Measurements from ENCODE around the gene LAMA5. TPM values are rescaled to one million over a fixed set of nuclear protein-coding genes. Genes with fewer than 3 reads are reported as not detected.

LAMA5 gene
- total RNA-seq, 1 experiment from 2014 or later: 321 TPM

GRCh38 chr20:62311832-62312661, 55.1 kb downstream of the LAMA5 start:
- Histone ChIP-seq H3K9me3 (ENCODE audit: control insufficient read depth in 1 of 2, insufficient read depth in 1 of 2, low read depth in 1 of 2, low read length in 2 of 2) (no peaks in the 10 kb centered on the region), H3K9me2 (ENCODE audit: insufficient read depth) (no peaks in the 10 kb centered on the region), H3K4me3 (replicated peaks in 1 of 2; ENCODE audit: low read depth in 1 of 2, low read length in 2 of 2) (no peak overlapping the region), H3K36me3 (ENCODE audit: control insufficient read depth in 1 of 2, insufficient read depth in 2 of 2, low read length in 2 of 2) (peaks cover 18 to 42% of the 10 kb centered on the region in 2 experiments), H2AFZ (ENCODE audit: low read depth, low read length, poor library complexity, severe bottlenecking) (no peak overlapping the region), H3K9ac (ENCODE audit: low read length) (no peak overlapping the region), H3K79me2 (ENCODE audit: insufficient read depth, low read length) (peaks cover 8% of the 10 kb centered on the region), H3K4me1 (ENCODE audit: control insufficient read depth in 1 of 2, insufficient read depth in 2 of 2, low read length in 2 of 2) (no peaks in the 10 kb centered on the region; a peak in 1 of 4 replicates), H3K27me3 (ENCODE audit: insufficient read depth, low read length) (no peaks in the 10 kb centered on the region), H3K4me2 (ENCODE audit: low read length) (no peak overlapping the region), H4K20me1 (ENCODE audit: insufficient read depth) (peaks cover 3% of the 10 kb centered on the region; the same call in 1 of the 2 replicates), H3K27ac (ENCODE audit: low read depth, low read length) (no peak overlapping the region)
- no TSS peak for BruUV-seq (replicated peaks)
- DNase-seq (ENCODE audit: low read depth, low spot score) (no peak), ATAC-seq (no peak)
- RAD21 ChIA-PET (ENCODE audit: low non-redundant PET in 1 of 2, low total read pairs in 2 of 2, uncharacterized antibody in 2 of 2, unreplicated experiment in 2 of 2): no interaction called here
- TF ChIP-seq, protein P1, sequence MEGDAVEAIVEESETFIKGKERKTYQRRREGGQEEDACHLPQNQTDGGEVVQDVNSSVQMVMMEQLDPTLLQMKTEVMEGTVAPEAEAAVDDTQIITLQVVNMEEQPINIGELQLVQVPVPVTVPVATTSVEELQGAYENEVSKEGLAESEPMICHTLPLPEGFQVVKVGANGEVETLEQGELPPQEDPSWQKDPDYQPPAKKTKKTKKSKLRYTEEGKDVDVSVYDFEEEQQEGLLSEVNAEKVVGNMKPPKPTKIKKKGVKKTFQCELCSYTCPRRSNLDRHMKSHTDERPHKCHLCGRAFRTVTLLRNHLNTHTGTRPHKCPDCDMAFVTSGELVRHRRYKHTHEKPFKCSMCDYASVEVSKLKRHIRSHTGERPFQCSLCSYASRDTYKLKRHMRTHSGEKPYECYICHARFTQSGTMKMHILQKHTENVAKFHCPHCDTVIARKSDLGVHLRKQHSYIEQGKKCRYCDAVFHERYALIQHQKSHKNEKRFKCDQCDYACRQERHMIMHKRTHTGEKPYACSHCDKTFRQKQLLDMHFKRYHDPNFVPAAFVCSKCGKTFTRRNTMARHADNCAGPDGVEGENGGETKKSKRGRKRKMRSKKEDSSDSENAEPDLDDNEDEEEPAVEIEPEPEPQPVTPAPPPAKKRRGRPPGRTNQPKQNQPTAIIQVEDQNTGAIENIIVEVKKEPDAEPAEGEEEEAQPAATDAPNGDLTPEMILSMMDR (IDR thresholded peaks at IDR 0.05 in 2 of 3, conservative IDR thresholded peaks at IDR 0.05 in 1 of 3; ENCODE audit: borderline replicate concordance in 1 of 3, insufficient read depth in 1 of 3, low read depth in 2 of 3, low read length in 2 of 3): no peak
- TF ChIP-seq, protein P2, sequence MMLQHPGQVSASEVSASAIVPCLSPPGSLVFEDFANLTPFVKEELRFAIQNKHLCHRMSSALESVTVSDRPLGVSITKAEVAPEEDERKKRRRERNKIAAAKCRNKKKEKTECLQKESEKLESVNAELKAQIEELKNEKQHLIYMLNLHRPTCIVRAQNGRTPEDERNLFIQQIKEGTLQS (IDR thresholded peaks at IDR 0.05): no peak
- no peak for TF ChIP-seq ZFX (IDR thresholded peaks at IDR 0.05)
- no peak for TF ChIP-seq ELF1 (IDR thresholded peaks at IDR 0.05; ENCODE audit: borderline replicate concordance, low read depth)
- no peak for TF ChIP-seq POLR2AphosphoS5 (IDR thresholded peaks at IDR 0.05; ENCODE audit: low read depth, low read length)
- no peak for TF ChIP-seq REST (IDR thresholded peaks at IDR 0.05; ENCODE audit: low read depth)
- TF ChIP-seq, protein P3, sequence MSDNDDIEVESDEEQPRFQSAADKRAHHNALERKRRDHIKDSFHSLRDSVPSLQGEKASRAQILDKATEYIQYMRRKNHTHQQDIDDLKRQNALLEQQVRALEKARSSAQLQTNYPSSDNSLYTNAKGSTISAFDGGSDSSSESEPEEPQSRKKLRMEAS (IDR thresholded peaks at IDR 0.05): no peak
- no peak for TF ChIP-seq FOSL1 (IDR thresholded peaks at IDR 0.05; ENCODE audit: low read depth)
- TF ChIP-seq TCF7L2 (IDR thresholded peaks at IDR 0.05; ENCODE audit: borderline replicate concordance, extremely low read depth, insufficient read depth, insufficient read length): no peak
- no peak for TF ChIP-seq RAD21 (IDR thresholded peaks at IDR 0.05; ENCODE audit: low read depth)
- TF ChIP-seq, protein P4, sequence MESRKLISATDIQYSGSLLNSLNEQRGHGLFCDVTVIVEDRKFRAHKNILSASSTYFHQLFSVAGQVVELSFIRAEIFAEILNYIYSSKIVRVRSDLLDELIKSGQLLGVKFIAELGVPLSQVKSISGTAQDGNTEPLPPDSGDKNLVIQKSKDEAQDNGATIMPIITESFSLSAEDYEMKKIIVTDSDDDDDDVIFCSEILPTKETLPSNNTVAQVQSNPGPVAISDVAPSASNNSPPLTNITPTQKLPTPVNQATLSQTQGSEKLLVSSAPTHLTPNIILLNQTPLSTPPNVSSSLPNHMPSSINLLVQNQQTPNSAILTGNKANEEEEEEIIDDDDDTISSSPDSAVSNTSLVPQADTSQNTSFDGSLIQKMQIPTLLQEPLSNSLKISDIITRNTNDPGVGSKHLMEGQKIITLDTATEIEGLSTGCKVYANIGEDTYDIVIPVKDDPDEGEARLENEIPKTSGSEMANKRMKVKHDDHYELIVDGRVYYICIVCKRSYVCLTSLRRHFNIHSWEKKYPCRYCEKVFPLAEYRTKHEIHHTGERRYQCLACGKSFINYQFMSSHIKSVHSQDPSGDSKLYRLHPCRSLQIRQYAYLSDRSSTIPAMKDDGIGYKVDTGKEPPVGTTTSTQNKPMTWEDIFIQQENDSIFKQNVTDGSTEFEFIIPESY (IDR thresholded peaks at IDR 0.05; ENCODE audit: extremely low read depth, insufficient replicate concordance, low read length): no peak
- CTCF ChIA-PET: no interaction called here
- intact Hi-C loops (cut with micrococcal nuclease): no loop called here
- POLR2A ChIA-PET: no interaction called here
